B cell (primary cell): ENCODE results near the gene BORCS8. TPM values are rescaled to one million over a fixed set of nuclear protein-coding genes. Genes with fewer than 3 reads are reported as not detected.
"Not testable (repeated sequence)": the region's sequence is repeated elsewhere in the genome, so short reads cannot be mapped to it uniquely, and the experiment has no call there.

Experiments
- ATAC-seq: fragments of 200-7000 bp; cut with Tn5 transposase; one replicate; pipeline ENCODE4 v1.10.0; 2021; ENCODE audit warnings: low read depth, mild to moderate bottlenecking, moderate number of reproducible peaks, moderate library complexity
- CTCF ChIA-PET: fragments of 350-600 bp; sonication (Branson Sonifier 250); formaldehyde crosslinking; loops from one replicate; lab custom pipeline; 2021; ENCODE audit warnings: antibody characterized with exemption, inconsistent platforms; lab: Charles Lee
- POLR2A ChIA-PET: fragments of 350-600 bp; sonication (Branson Sonifier 250); formaldehyde crosslinking; loops from one replicate; lab custom pipeline; 2021; ENCODE audit warnings: antibody characterized with exemption; lab: Charles Lee
- DNase-seq: peaks from one replicate; pipeline ENCODE4 v3.0.0; 2013
- H2AFZ ChIP-seq: 2 replicates; pipeline ENCODE4 v1.6.1; 2012; ENCODE audit warnings: mild to moderate bottlenecking, low read depth, low read length; ENCODE audit not compliant: insufficient read depth, poor library complexity, severe bottlenecking
- H3K27ac ChIP-seq, 2 donors: 1 replicate in 1 of 2; 2 replicates in 1 of 2; pipeline ENCODE4 v1.5.1; 2012 to 2013; ENCODE audit warnings: low read length in 2 of 2, mild to moderate bottlenecking in 2 of 2, moderate library complexity in 1 of 2
- H3K27me3 ChIP-seq, 4 experiments: fragments of 200-600 bp in 1 of 4; sonication (generic) in 1 of 4; replicated peaks in 1 of 4; 1 replicate in 2 of 4; 2 replicates in 2 of 4; pipeline versions ENCODE4 v1.6.1 to v1.7.0; 2013 to 2016; ENCODE audit warnings: low read length in 3 of 4, mild to moderate bottlenecking in 2 of 4, mixed read lengths in 1 of 4, moderate library complexity in 1 of 4; ENCODE audit not compliant: insufficient read depth in 4 of 4, control insufficient read depth in 3 of 4; ENCODE audit errors: control extremely low read depth in 1 of 4
- H3K36me3 ChIP-seq, 2 experiments: replicated peaks in 1 of 2; 1 replicate in 1 of 2; 2 replicates in 1 of 2; pipeline versions ENCODE4 v1.6.1 to v1.7.1; 2013; ENCODE audit warnings: low read length in 1 of 2; ENCODE audit not compliant: insufficient read depth in 2 of 2, control insufficient read depth in 1 of 2; ENCODE audit errors: control extremely low read depth in 1 of 2, extremely low read depth in 1 of 2
- H3K4me1 ChIP-seq, 2 donors: fragments of 200-600 bp in 1 of 2; sonication (generic) in 1 of 2; 1 replicate in 1 of 2; 2 replicates in 1 of 2; pipeline versions ENCODE4 v1.5.1 to v1.6.1; 2013 to 2017; ENCODE audit warnings: low read length in 2 of 2; ENCODE audit not compliant: control insufficient read depth in 2 of 2, insufficient read depth in 2 of 2
- H3K4me2 ChIP-seq: replicated peaks from 2 replicates; pipeline ENCODE3; 2012; ENCODE audit warnings: mild to moderate bottlenecking, low read depth, low read length; ENCODE audit not compliant: poor library complexity, severe bottlenecking
- H3K4me3 ChIP-seq, 5 experiments: fragments of 200-600 bp in 1 of 5; sonication (generic) in 1 of 5; 1 replicate in 3 of 5; 2 replicates in 2 of 5; pipeline versions ENCODE4 v1.5.1 to v1.7.0; 2011 to 2016; ENCODE audit warnings: low read length in 4 of 5, mild to moderate bottlenecking in 4 of 5, low read depth in 2 of 5, control low read depth in 1 of 5, moderate library complexity in 1 of 5; ENCODE audit not compliant: insufficient read depth in 1 of 5; ENCODE audit errors: control extremely low read depth in 1 of 5, extremely low read depth in 1 of 5
- H3K79me2 ChIP-seq: fragments of 200-600 bp; sonication (generic); one replicate; pipeline ENCODE4 v1.6.0; 2016; ENCODE audit warnings: low read length; ENCODE audit not compliant: control insufficient read depth, insufficient read depth
- H3K9ac ChIP-seq: fragments of 200-600 bp; sonication (generic); 2 replicates; pipeline ENCODE4 v1.6.1; 2017; ENCODE audit warnings: mild to moderate bottlenecking, low read length, moderate library complexity
- H3K9me3 ChIP-seq, 3 donors: one replicate each; pipeline versions ENCODE4 v1.6.1 to v1.7.1; 2013; ENCODE audit warnings: low read length in 2 of 3; ENCODE audit not compliant: control insufficient read depth in 2 of 3, insufficient read depth in 1 of 3; ENCODE audit errors: control extremely low read depth in 1 of 3
- H4K20me1 ChIP-seq: 2 replicates; pipeline ENCODE4 v1.6.0; 2012; ENCODE audit warnings: mild to moderate bottlenecking, low read length; ENCODE audit not compliant: insufficient read depth, control insufficient read depth, poor library complexity, severe bottlenecking
- H3K27ac Mint-ChIP-seq: one replicate; pipeline ENCODE4 v1.8.0; 2021; ENCODE audit warnings: mixed read lengths
- H3K27me3 Mint-ChIP-seq: one replicate; pipeline ENCODE4 v1.8.0; 2021; ENCODE audit warnings: mixed read lengths
- H3K4me1 Mint-ChIP-seq: one replicate; pipeline ENCODE4 v1.8.0; 2021; ENCODE audit warnings: mixed read lengths
- H3K4me3 Mint-ChIP-seq: one replicate; pipeline ENCODE4 v1.8.0; 2021; ENCODE audit warnings: mixed read lengths
- H3K9me3 Mint-ChIP-seq: one replicate; pipeline ENCODE4 v1.8.0; 2022; ENCODE audit warnings: mixed read lengths; ENCODE audit not compliant: insufficient read depth
- CTCF ChIP-seq: fragments of 200-600 bp; IDR thresholded peaks from one replicate; pipeline ENCODE4 v1.8.0; 2022; ENCODE audit warnings: antibody characterized with exemption, mild to moderate bottlenecking
- EZH2 ChIP-seq: IDR thresholded peaks from 2 replicates; pipeline ENCODE4 v1.6.1; 2012; ENCODE audit warnings: borderline replicate concordance, low read depth, mild to moderate bottlenecking, moderate library complexity, low read length; ENCODE audit not compliant: insufficient read depth, poor library complexity, severe bottlenecking
- WGBS: methylation state at CpG from one replicate; pipeline ENCODE4 v1.1.5; 2013; ENCODE audit warnings: missing lambda C conversion rate; ENCODE audit not compliant: insufficient coverage; 5-methylcytosine and 5-hydroxymethylcytosine counted together
- intact Hi-C: fragments of 100-400 bp; cut with micrococcal nuclease; formaldehyde crosslinking; loops from one replicate; pipeline ENCODE4 v1.10.0; 2022
- polyA plus RNA-seq: library from polyadenylated mRNA; depleted of rRNA; stranded (reverse); fragments of >200 nt; gene quantifications from 2 replicates; pipeline ENCODE4 v1.2.3, GENCODE V29; 2012
- total RNA-seq, 2 donors: library from RNA; stranded (reverse); fragments of 120-200 nt in 1 of 2; gene quantifications; 1 replicate in 1 of 2; 2 replicates in 1 of 2; pipeline versions ENCODE4 v1.2.3 to v1.2.4, GENCODE V29; 2013 to 2022

The BORCS8 gene
- total and polyA plus RNA-seq, 2 donors (not counting 1 experiment from before 2014, with no cell fraction given): 37.6 to 63.1 TPM

DNA sequence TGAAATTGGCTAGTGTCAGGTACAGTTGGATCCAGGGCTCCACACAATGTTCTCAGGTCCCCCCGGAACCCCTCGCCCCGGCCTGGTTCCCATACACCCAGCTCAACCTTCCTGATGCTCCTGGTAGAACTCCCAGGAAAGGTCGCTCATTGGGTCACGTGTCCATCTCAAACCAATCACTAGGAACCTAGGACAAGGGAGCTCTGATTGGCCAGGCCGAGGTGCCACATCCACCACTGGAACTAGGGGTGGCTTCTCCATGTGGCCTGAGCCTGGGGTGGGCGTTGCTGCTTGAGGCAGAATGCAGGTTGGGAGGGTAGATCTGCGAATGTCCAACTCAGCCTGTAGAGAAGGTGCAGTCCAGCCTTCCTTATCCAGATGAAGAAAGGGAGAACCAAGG is 15.0 kb downstream of the BORCS8 start:
- no peak overlapping the region for H3K27ac ChIP-seq
- H4K20me1 ChIP-seq: no peaks in the 10 kb centered on the region
- no peak for DNase-seq
- POLR2A ChIA-PET: no interaction called here
- H2AFZ ChIP-seq: no peak overlapping the region
- CTCF ChIA-PET: interaction anchor here (1.8 to 13.6 kb wide), 3 partner anchors 10 to 124 kb away, joined by 3 to 285 read pairs (median 31); no protein-coding TSS in a partner anchor
- ATAC-seq: no peak
- no peaks in the 10 kb centered on the region for H3K27me3 Mint-ChIP-seq
- intact Hi-C loops: no loop called here
- H3K9me3 ChIP-seq: no peaks in the 10 kb centered on the region
- H3K4me2 ChIP-seq: no peak overlapping the region
- H3K27me3 ChIP-seq: no peaks in the 10 kb centered on the region
- no peaks in the 10 kb centered on the region for H3K9me3 Mint-ChIP-seq
- no peak for TF ChIP-seq EZH2
- TF ChIP-seq CTCF: no peak
- H3K79me2 ChIP-seq: no peaks in the 10 kb centered on the region
- H3K27ac Mint-ChIP-seq: no peak overlapping the region
- no peak overlapping the region for H3K4me3 Mint-ChIP-seq
- peaks cover 0 to 28% of the 10 kb centered on the region in 2 experiments for H3K36me3 ChIP-seq
- no peak overlapping the region for H3K9ac ChIP-seq
- H3K4me3 ChIP-seq: no peak overlapping the region
- peaks cover 5% of the 10 kb centered on the region for H3K4me1 Mint-ChIP-seq
- 100% methylated on average over 5 of the region's 8 CpGs for WGBS
- peaks cover 0 to 4% of the 10 kb centered on the region in 2 donors for H3K4me1 ChIP-seq

DNA sequence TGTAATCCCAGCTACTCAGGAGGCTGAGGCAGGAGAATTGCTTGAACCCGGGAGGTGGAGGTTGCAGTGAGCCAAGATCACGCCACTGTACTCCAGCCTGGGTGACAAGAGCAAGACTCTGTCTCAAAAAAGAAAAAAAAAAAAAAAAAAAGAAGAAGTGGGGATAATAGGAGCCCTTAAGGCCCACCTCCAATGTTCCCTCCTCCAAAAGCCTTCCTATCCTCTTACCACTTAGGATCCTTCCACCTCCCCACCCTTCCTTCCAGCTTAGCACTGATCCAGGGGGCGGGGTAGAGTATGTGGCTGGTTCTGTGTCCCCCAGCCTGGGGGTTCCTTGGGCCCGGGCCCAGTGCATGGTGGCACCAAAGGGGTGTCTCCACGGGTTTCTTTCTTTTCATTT is 18.7 kb downstream of the BORCS8 start:
- H3K4me1 Mint-ChIP-seq: peaks cover 23% of the 10 kb centered on the region
- H3K9ac ChIP-seq, H3K9me3 Mint-ChIP-seq, H4K20me1 ChIP-seq, H3K4me3 Mint-ChIP-seq, H3K27ac Mint-ChIP-seq, H2AFZ ChIP-seq, DNase-seq, H3K79me2 ChIP-seq, H3K4me3 ChIP-seq, ATAC-seq, H3K27me3 Mint-ChIP-seq, H3K27ac ChIP-seq, H3K4me2 ChIP-seq, intact Hi-C loops: not testable (repeated sequence)
- H3K36me3 ChIP-seq: peaks cover 0 to 10% of the 10 kb centered on the region in 2 experiments
- POLR2A ChIA-PET: interaction anchor here (0.6 to 3.6 kb wide), 4 partner anchors 12 to 319 kb away, joined by 3 to 11 read pairs (median 3); no protein-coding TSS in a partner anchor
- WGBS: 96% methylated on average over 3 of the region's 5 CpGs
- peaks cover 0 to 11% (median 0%) of the 10 kb centered on the region in 3 donors for H3K9me3 ChIP-seq
- CTCF ChIA-PET: interaction anchor here (0.6 to 13.6 kb wide), 8 partner anchors 12 to 579 kb away, joined by 3 to 285 read pairs (median 24); no protein-coding TSS in a partner anchor
- peaks cover 13 to 21% of the 10 kb centered on the region in 2 donors for H3K4me1 ChIP-seq
- H3K27me3 ChIP-seq: peaks cover 0 to 18% (median 2%) of the 10 kb centered on the region in 4 experiments
